WI38 (cell line): Measurements from ENCODE around the gene FAM110A.

Source experiments
- H3K4me3 ChIP-seq: 2 replicates; pipeline ENCODE4 v1.5.1; 2011; ENCODE audit warnings: low read depth, mild to moderate bottlenecking, control low read depth, low read length
- TF ChIP-seq, protein P1 (sequence below): IDR thresholded peaks from 2 replicates; pipeline ENCODE4 v1.5.1; 2012; ENCODE audit warnings: low read depth, mild to moderate bottlenecking, control low read depth, low read length

FAM110A gene

DNA sequence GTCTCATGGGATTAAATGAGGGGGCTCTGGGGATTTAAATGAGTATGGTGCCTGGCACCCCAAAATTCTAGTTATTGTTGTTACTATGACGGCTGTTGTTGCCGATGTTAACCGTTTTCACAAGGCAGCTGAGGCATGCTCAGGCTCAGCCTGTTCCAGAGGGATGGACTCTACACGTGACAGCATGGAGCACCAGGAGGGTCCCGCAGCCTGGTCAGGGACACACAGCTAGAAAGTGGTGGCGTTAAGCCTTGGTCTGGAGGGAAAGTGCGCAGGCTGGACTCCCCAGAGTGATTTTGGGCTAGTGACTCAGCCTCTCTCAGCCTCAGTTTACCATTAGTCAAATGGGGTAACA is 7.0 kb downstream of the FAM110A start:
- no peak overlapping the region for H3K4me3 ChIP-seq
- TF ChIP-seq, protein P1, sequence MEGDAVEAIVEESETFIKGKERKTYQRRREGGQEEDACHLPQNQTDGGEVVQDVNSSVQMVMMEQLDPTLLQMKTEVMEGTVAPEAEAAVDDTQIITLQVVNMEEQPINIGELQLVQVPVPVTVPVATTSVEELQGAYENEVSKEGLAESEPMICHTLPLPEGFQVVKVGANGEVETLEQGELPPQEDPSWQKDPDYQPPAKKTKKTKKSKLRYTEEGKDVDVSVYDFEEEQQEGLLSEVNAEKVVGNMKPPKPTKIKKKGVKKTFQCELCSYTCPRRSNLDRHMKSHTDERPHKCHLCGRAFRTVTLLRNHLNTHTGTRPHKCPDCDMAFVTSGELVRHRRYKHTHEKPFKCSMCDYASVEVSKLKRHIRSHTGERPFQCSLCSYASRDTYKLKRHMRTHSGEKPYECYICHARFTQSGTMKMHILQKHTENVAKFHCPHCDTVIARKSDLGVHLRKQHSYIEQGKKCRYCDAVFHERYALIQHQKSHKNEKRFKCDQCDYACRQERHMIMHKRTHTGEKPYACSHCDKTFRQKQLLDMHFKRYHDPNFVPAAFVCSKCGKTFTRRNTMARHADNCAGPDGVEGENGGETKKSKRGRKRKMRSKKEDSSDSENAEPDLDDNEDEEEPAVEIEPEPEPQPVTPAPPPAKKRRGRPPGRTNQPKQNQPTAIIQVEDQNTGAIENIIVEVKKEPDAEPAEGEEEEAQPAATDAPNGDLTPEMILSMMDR = no peak

DNA sequence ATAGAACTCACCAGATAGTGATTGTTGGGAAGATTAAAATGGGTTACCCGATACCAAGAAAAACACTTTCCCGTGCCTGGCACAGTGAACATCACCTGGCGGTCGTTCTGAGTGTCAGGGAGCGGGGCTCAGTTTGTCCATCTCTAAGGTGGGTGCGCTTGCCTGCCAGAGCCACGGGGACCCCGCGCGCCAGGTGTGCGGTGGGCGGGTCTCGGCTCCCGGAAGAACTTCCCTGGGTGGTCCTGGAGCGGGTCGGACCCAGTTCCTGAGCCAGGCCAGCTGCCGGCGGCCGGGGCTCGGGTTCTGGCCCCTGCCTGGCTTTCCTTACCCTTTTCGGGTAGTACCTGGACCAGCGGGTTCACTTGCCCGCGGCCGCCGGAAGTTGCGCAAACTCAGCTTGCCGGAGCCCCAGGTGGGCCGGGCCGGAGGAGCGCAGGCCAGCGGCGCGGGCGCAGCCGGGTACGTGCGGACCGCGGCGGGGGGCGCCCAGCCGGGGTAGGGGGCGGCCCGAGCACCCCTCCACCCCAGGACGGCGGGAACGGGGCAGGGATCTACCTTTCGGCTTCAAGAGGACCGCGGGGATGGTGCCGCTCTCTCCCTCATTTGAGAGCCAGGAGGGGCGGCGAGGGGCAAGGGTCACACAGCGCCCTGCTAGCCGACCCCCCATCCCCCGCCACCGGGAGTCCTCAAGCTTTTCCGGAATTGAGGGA is 7.5 kb downstream of the FAM110A start:
- TF ChIP-seq, protein P1 = no peak

DNA sequence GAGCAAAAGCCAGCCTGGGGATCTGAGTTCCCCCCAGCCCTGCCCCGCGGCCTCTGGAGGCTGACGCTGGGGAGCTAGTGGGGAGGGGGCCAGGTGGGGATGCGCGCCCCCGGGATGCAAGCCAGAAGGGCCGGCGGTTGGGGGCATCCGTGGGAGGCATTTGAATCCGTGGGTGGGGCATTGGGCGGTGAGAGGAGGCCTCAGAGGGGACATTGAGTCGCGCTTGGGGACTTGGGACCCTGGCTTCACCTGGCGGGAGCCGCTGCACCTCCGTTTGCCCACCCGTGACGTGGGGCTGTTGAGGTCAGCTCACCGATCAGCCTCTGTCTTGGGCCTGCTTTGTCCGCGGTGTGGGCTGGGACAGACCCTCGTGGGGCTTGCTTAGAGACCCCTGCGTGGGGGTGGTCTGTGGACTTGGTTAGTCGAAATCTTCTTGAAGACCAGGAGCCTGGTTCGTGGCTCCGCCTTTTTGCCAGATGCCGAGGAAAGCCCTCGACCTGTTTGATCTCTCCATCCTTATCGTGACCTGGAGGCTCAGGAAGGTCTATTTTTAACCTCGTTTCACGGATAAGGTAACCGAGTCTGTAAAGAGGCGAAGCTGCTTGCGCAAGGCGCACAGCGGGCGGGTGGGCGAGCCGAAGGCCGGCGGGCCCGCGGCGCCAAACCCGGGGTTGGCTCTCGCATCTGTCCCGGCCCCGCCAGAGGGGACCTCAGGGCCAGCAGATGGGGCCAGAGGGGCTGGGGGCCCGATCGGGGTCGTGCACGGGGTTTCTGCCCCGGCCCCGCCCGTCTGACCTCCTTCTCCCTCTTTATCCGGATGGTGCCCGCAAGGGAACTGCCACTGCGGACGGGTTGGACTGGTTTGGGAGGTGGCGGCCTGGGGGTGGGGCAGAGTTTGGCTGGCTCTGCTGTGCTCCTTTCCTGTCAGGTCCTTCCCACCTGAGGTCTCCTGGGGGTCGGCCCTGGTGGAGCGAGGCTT is 8.3 kb downstream of the FAM110A start:
- TF ChIP-seq, protein P1 = no peak
- H3K4me3 ChIP-seq = peak overlapping the region; percentile 32; the same call in 1 of the 2 replicates

More for the DNA sequence above, 7.5 kb downstream of the FAM110A start:
- peak overlapping the region; percentile 32 for H3K4me3 ChIP-seq

DNA sequence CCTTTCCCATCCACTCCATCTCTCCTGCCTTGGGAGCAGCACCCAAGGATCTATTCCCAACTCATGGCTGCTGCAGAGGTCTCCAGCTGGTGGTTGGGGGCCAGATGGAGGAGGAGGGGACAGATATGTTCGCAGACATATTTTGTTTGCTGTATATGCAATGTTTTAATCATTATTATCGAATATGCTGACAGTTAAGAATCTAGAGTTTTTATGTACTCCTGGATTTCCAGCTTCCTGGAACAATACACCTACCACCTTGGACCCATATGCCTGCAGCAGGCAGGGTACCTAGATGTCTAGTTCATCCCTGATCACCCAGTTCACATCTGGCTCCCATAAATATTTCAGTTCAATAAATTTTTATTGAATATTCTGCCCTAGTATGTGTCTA is 9.0 kb downstream of the FAM110A start:
- no peak overlapping the region for H3K4me3 ChIP-seq
- TF ChIP-seq, protein P1 = no peak

DNA sequence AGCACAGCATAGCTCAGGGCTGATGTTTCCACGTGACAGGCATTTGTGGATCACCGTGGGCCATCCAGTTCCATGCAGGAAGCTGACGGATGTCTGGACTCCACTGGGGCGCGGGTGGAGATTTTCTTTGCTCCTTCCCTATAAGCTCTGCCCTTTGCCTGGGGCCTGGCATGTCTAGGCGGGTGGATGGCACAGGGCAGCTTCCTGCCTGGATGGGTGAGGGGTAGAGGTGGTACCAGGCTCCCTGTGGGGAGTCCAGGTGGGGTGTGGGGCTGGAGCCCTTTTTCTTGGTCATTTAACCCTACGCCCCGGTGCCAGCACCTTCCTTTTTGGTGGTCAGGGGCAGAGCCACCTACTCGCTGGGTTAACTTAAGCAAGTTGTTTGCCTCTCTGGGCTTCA is 10.4 kb downstream of the FAM110A start:
- H3K4me3 ChIP-seq = no peak overlapping the region
- TF ChIP-seq, protein P1 = no peak

DNA sequence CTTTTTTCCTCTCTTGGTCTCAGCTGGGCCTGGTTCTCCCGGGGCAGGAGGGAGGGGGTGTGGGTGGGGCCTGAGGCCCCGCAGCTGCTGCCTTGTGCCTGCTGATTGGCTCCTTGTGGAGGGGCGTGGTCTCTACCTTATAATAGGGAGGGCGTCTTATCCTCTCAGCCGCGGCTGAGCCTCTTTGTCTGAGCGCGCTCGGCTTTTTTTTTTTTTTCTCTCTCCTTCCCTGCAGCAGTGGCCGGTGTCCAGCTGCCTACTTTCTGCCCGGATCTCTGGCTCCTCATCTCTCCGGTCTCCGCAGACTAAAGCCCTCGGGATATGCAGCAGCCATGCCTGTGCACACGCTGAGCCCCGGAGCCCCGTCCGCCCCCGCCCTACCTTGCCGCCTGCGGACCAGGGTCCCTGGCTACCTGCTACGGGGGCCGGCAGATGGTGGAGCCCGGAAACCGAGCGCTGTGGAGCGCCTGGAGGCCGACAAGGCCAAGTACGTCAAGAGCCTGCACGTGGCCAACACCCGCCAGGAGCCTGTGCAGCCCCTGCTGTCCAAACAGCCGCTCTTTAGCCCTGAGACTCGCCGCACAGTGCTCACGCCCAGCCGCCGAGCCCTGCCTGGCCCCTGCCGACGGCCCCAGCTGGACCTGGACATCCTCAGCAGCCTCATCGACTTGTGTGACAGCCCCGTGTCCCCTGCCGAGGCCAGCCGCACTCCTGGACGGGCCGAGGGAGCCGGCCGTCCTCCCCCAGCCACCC is 11.1 kb downstream of the FAM110A start:
- TF ChIP-seq, protein P1 = no peak

More for the DNA sequence above, 11.1 kb downstream of the FAM110A start:
- H3K4me3 ChIP-seq = peak overlapping the region; percentile 42
